ENCODE results near the gene IFNL3. TPM values are rescaled to one million over a fixed set of nuclear protein-coding genes. Genes with fewer than 3 reads are reported as not detected.

The IFNL3 gene
- total RNA-seq, 4 donors from 2014 or later: not detected

- DNase-seq (ENCODE audit: low spot score in 2 of 2): no peak
- Histone ChIP-seq H3K4me1 (peaks cover 0 to 17% (median 0%) of the 10 kb centered on the region in 4 donors), H3K4me3 (no peak overlapping the region), H3K27me3 (peaks cover 0 to 59% of the 10 kb centered on the region in 2 donors), H3K27ac (no peak overlapping the region), H3K36me3 (no peaks in the 10 kb centered on the region), H3K9me3 (no peaks in the 10 kb centered on the region)
- TF ChIP-seq CTCF (IDR thresholded peaks at IDR 0.05) (no peak), POLR2A (IDR thresholded peaks at IDR 0.05) (no peak), EP300 (IDR thresholded peaks at IDR 0.05) (no peak)
- WGBS, 2 donors: 26% methylated on average over 30 to 39 of the region's 39 CpGs
These were observed 20.6 kb upstream of the IFNL3 start for GRCh38 chr19:39265321-39265916.

- TF ChIP-seq CTCF (IDR thresholded peaks at IDR 0.05) (no peak), EP300 (IDR thresholded peaks at IDR 0.05) (no peak), POLR2A (IDR thresholded peaks at IDR 0.05) (no peak)
- Histone ChIP-seq H3K27me3 (peaks cover 0 to 65% of the 10 kb centered on the region in 2 donors), H3K36me3 (no peaks in the 10 kb centered on the region), H3K9me3 (no peaks in the 10 kb centered on the region), H3K27ac (no peak overlapping the region), H3K4me1 (peaks cover 0 to 17% (median 0%) of the 10 kb centered on the region in 4 donors), H3K4me3 (no peak overlapping the region)
- DNase-seq (ENCODE audit: low spot score in 2 of 2): no peak
- 3% methylated on average over 51 to 60 of the region's 102 CpGs for WGBS, 2 donors
These were observed 19.8 kb upstream of the IFNL3 start for GRCh38 chr19:39264306-39265290.

- DNase-seq (ENCODE audit: low spot score in 2 of 2): no peak
- H3K36me3 ChIP-seq: no peaks in the 10 kb centered on the region
- no peak overlapping the region for H3K27ac ChIP-seq
- 9 to 16% methylated on average over 6 to 17 of the region's 17 CpGs for WGBS, 2 donors
- H3K27me3 ChIP-seq: peaks cover 0 to 68% of the 10 kb centered on the region in 2 donors
- H3K4me3 ChIP-seq: no peak overlapping the region
- TF ChIP-seq POLR2A (IDR thresholded peaks at IDR 0.05): no peak
- TF ChIP-seq EP300 (IDR thresholded peaks at IDR 0.05): no peak
- no peak for TF ChIP-seq CTCF (IDR thresholded peaks at IDR 0.05)
- H3K4me1 ChIP-seq: peaks cover 0 to 17% (median 0%) of the 10 kb centered on the region in 4 donors
- H3K9me3 ChIP-seq: no peaks in the 10 kb centered on the region
These were observed 19.1 kb upstream of the IFNL3 start for GRCh38 chr19:39263912-39264305.

GRCh38 chr19:39262496-39262895 lies 17.7 kb upstream of the IFNL3 start:
- Histone ChIP-seq H3K27me3 (peaks cover 0 to 68% of the 10 kb centered on the region in 2 donors), H3K4me1 (peaks cover 0 to 17% (median 0%) of the 10 kb centered on the region in 4 donors)
- 78 to 83% methylated on average over 4 of the region's 4 CpGs for WGBS, 2 donors

More at GRCh38 chr19:39262496-39262895, 17.7 kb upstream of the IFNL3 start:
- TF ChIP-seq EP300 (IDR thresholded peaks at IDR 0.05) (no peak), POLR2A (IDR thresholded peaks at IDR 0.05) (no peak), CTCF (IDR thresholded peaks at IDR 0.05) (no peak)
- H3K36me3 ChIP-seq: no peaks in the 10 kb centered on the region
- no peak for DNase-seq (ENCODE audit: low spot score in 2 of 2)
- peaks cover 0 to 6% (median 0%) of the 10 kb centered on the region in 4 donors for H3K9me3 ChIP-seq
- H3K4me3 ChIP-seq: no peak overlapping the region
- no peak overlapping the region for H3K27ac ChIP-seq
